ENCODE data around the gene VPS25. TPM values are rescaled to one million over a fixed set of nuclear protein-coding genes. Genes with fewer than 3 reads are reported as not detected.

Gene VPS25
- total and polyA plus RNA-seq, 9 of the 15 experiments (the other 6 are each of a cell fraction or from before 2014, with no cell fraction given): 123 to 352 (median 180) TPM

GRCh38 chr17:42806249-42806648 lies 33.0 kb downstream of the VPS25 start:
- no peaks in the 10 kb centered on the region for H3K9me3 ChIP-seq (replicated peaks; ENCODE audit: control insufficient read depth, insufficient read depth, low read depth, low read length)
- no peak overlapping the region for H3K27ac ChIP-seq (ENCODE audit: extremely low read depth, low read depth, low read length)
- intact Hi-C loops (cut with micrococcal nuclease) (no loop called here), in situ Hi-C loops (cut with MboI) (no loop called here)
- no peak overlapping the region for H3K4me2 ChIP-seq (ENCODE audit: insufficient read depth, low read length)
- no peak overlapping the region for H2AFZ ChIP-seq (ENCODE audit: low read depth, low read length)
- ATAC-seq: no peak
- H3K4me3 ChIP-seq: no peak overlapping the region
- ChIA-PET POLR2A (interaction anchor here (1.1 to 2.6 kb wide), 2 partner anchors 9 to 12 kb away, joined by 3 to 7 read pairs; no protein-coding TSS in a partner anchor), CTCF (ENCODE audit: low intra/inter-chr PET ratio) (no interaction called here)
- H3K4me1 ChIP-seq (replicated peaks in 1 of 2; ENCODE audit: control insufficient read depth in 2 of 2, insufficient read depth in 2 of 2, low read length in 2 of 2): peaks cover 0 to 11% of the 10 kb centered on the region in 2 experiments; a peak in 3 of 5 replicates
- BruUV-seq (replicated peaks): no TSS peak
- no peaks in the 10 kb centered on the region for H4K20me1 ChIP-seq (replicated peaks; ENCODE audit: control insufficient read depth, insufficient read depth, low read length)
- H3K27me3 ChIP-seq (ENCODE audit: control insufficient read depth in 2 of 2, insufficient read depth in 2 of 2, low read length in 2 of 2): no peaks in the 10 kb centered on the region
- FAIRE-seq: no peak
- no peak for DNase-seq (ENCODE audit: extremely low read depth in 1 of 4, low spot score in 3 of 4)
- no peak overlapping the region for H3K9ac ChIP-seq (ENCODE audit: insufficient read depth in 1 of 2, low read depth in 2 of 2, low read length in 2 of 2)
- H3K9me1 ChIP-seq (ENCODE audit: control insufficient read depth, insufficient read depth, low read length): no peaks in the 10 kb centered on the region
- 80% methylated on average over 1 of the region's 1 CpG for WGBS (ENCODE audit: insufficient coverage, low coverage, missing lambda C conversion rate)
- no peaks in the 10 kb centered on the region for H3K79me2 ChIP-seq (ENCODE audit: control insufficient read depth, insufficient read depth, low read length)
- peaks cover 22% of the 10 kb centered on the region; the same call in 2 of the 3 replicates for H3K36me3 ChIP-seq (ENCODE audit: control insufficient read depth, insufficient read depth, low read length)
- TF ChIP-seq PRDM10 (IDR thresholded peaks at IDR 0.05; ENCODE audit: partially characterized antibody): no peak
- TF ChIP-seq RBM34 (IDR thresholded peaks at IDR 0.05; ENCODE audit: borderline replicate concordance, insufficient read depth, low read length): no peak
- no peak for TF ChIP-seq ELF4 (CRISPR knock-in tag; IDR thresholded peaks at IDR 0.05)
- no peak for TF ChIP-seq RAD21 (CRISPR knock-in tag; conservative IDR thresholded peaks at IDR 0.05 in 1 of 2, IDR thresholded peaks at IDR 0.05 in 1 of 2)
- TF ChIP-seq USF2 (CRISPR knock-in tag; IDR thresholded peaks at IDR 0.05): no peak
- TF ChIP-seq THRAP3 (IDR thresholded peaks at IDR 0.05; ENCODE audit: borderline replicate concordance): no peak
- no peak for TF ChIP-seq CHD2 (IDR thresholded peaks at IDR 0.05; ENCODE audit: low read depth, low read length)
- TF ChIP-seq ZKSCAN3 (CRISPR knock-in tag; IDR thresholded peaks at IDR 0.05): no peak
- no peak for TF ChIP-seq HCFC1 (IDR thresholded peaks at IDR 0.05; ENCODE audit: low read depth, low read length)
- no peak for TF ChIP-seq ZNF551 (CRISPR knock-in tag; IDR thresholded peaks at IDR 0.05)
- TF ChIP-seq CAMTA2 (CRISPR knock-in tag; conservative IDR thresholded peaks at IDR 0.05): no peak
- TF ChIP-seq ETV1 (tag; conservative IDR thresholded peaks at IDR 0.05; ENCODE audit: low read depth): no peak
- TF ChIP-seq ZFPM2 (CRISPR knock-in tag; IDR thresholded peaks at IDR 0.05): no peak
- no peak for TF ChIP-seq ZBTB7A (IDR thresholded peaks at IDR 0.05; ENCODE audit: borderline replicate concordance, control insufficient read depth, low read depth, low read length)
- TF ChIP-seq MEF2A (IDR thresholded peaks at IDR 0.05; ENCODE audit: control insufficient read depth, low read depth, low read length): no peak
- no peak for TF ChIP-seq PHB2 (IDR thresholded peaks at IDR 0.05; ENCODE audit: low read depth)
- no peak for TF ChIP-seq CBFA2T3 (IDR thresholded peaks at IDR 0.05)
